Breast epithelium (tissue), 4 donors: ENCODE results near the gene EGFL7. TPM values are rescaled to one million over a fixed set of nuclear protein-coding genes. Genes with fewer than 3 reads are reported as not detected.

Experiments used
- DNase-seq, 2 donors: peaks; one replicate each; pipeline ENCODE4 v3.0.0-alpha.2; 2019; ENCODE audit warnings: low spot score in 2 of 2
- H3K27ac ChIP-seq, 2 donors: fragments of 200-600 bp; sonication (generic) in 1 of 2; one replicate each; pipeline ENCODE4 v1.5.1; 2016 to 2019; ENCODE audit warnings: mild to moderate bottlenecking in 1 of 2
- H3K27me3 ChIP-seq, 2 donors: fragments of 200-600 bp; sonication (generic) in 1 of 2; one replicate each; pipeline versions ENCODE4 v1.5.1 to v1.6.0; 2017 to 2019; ENCODE audit warnings: control low read depth in 1 of 2, mild to moderate bottlenecking in 1 of 2
- H3K36me3 ChIP-seq: fragments of 200-600 bp; one replicate; pipeline ENCODE4 v1.5.1; 2019
- H3K4me1 ChIP-seq, 2 donors: fragments of 200-600 bp; sonication (generic); one replicate each; pipeline ENCODE4 v1.5.1; 2016 to 2019; ENCODE audit warnings: control low read depth in 1 of 2
- H3K4me3 ChIP-seq, 3 donors: fragments of 200-600 bp; sonication (generic); 1 replicate in 2 of 3; 2 replicates in 1 of 3; pipeline ENCODE4 v1.5.1; 2016 to 2019; ENCODE audit warnings: mild to moderate bottlenecking in 3 of 3, moderate library complexity in 2 of 3
- H3K9me3 ChIP-seq, 2 donors: fragments of 200-600 bp; sonication (generic) in 1 of 2; one replicate each; pipeline ENCODE4 v1.5.1; 2016 to 2019; ENCODE audit warnings: control low read depth in 1 of 2
- CTCF ChIP-seq, 3 donors: fragments of 450-650 bp; IDR thresholded peaks; one replicate each; pipeline ENCODE4 v1.5.1; 2016 to 2017; ENCODE audit warnings: antibody characterized with exemption in 3 of 3, mild to moderate bottlenecking in 3 of 3, moderate library complexity in 3 of 3
- POLR2A ChIP-seq: fragments of 450-650 bp; IDR thresholded peaks from one replicate; pipeline ENCODE4 v1.6.1; 2016; ENCODE audit warnings: antibody characterized with exemption, mild to moderate bottlenecking, moderate library complexity
- POLR2AphosphoS5 ChIP-seq, 3 donors: sonication (generic); formaldehyde crosslinking; IDR thresholded peaks; one replicate each; pipeline ENCODE4 v1.6.1; 2017; ENCODE audit warnings: antibody characterized with exemption in 3 of 3
- intact Hi-C: fragments of 100-400 bp; cut with DNase I; formaldehyde crosslinking; loops from one replicate; pipeline ENCODE4 v1.15.1; 2023; ENCODE audit warnings: low total_unique reads
- total RNA-seq, 3 donors: library from RNA; depleted of rRNA; stranded (reverse); fragments of >200 nt; gene quantifications; one replicate each; pipeline ENCODE4 v1.1.0, GENCODE V29; 2016

EGFL7 gene
- total RNA-seq, 3 donors from 2014 or later, result 48.9 to 138 (median 53.4) TPM

GRCh38 chr9:136667214-136667939 lies 4.7 kb downstream of the EGFL7 start:
- Histone ChIP-seq H3K27me3 (peaks cover 3 to 57% of the 10 kb centered on the region in 2 donors), H3K36me3 (no peaks in the 10 kb centered on the region), H3K4me3 (peak overlapping the region; percentile 42 to 69 (median 47)), H3K27ac (no peak overlapping the region), H3K4me1 (peaks cover 0 to 4% of the 10 kb centered on the region in 2 donors), H3K9me3 (no peaks in the 10 kb centered on the region)
- TF ChIP-seq POLR2AphosphoS5 (IDR thresholded peaks at IDR 0.05), result no peak
- no peak for TF ChIP-seq CTCF (IDR thresholded peaks at IDR 0.05)
- no peak for TF ChIP-seq POLR2A
- intact Hi-C loops, result no loop called here
- no peak for DNase-seq

- no peak for DNase-seq
- peaks cover 0 to 4% of the 10 kb centered on the region in 2 donors for H3K4me1 ChIP-seq
- no peaks in the 10 kb centered on the region for H3K9me3 ChIP-seq
- peaks cover 3 to 52% of the 10 kb centered on the region in 2 donors for H3K27me3 ChIP-seq
- no peak overlapping the region for H3K27ac ChIP-seq
- intact Hi-C loops, result no loop called here
- TF ChIP-seq POLR2A (no peak), POLR2AphosphoS5 (IDR thresholded peaks at IDR 0.05) (no peak), CTCF (IDR thresholded peaks at IDR 0.05) (no peak)
- H3K36me3 ChIP-seq, result no peaks in the 10 kb centered on the region
- peak overlapping the region; percentile 42 to 69 (median 47) for H3K4me3 ChIP-seq
Measured at GRCh38 chr9:136667940-136668760, 5.4 kb downstream of the EGFL7 start.

- H3K4me1 ChIP-seq, result peaks cover 0 to 4% of the 10 kb centered on the region in 2 donors
- peak overlapping the region in 2 of 3 donors; percentile 42 to 69 for H3K4me3 ChIP-seq
- TF ChIP-seq POLR2AphosphoS5 (IDR thresholded peaks at IDR 0.05), result no peak
- TF ChIP-seq CTCF (IDR thresholded peaks at IDR 0.05), result no peak
- TF ChIP-seq POLR2A, result no peak
- H3K27ac ChIP-seq, result no peak overlapping the region
- H3K36me3 ChIP-seq, result no peaks in the 10 kb centered on the region
- H3K27me3 ChIP-seq, result peaks cover 3 to 45% of the 10 kb centered on the region in 2 donors
- H3K9me3 ChIP-seq, result no peaks in the 10 kb centered on the region
- DNase-seq, result no peak
- intact Hi-C loops, result loop anchor here (1.0 kb wide), 1 partner anchor 24 kb away; no protein-coding TSS in a partner anchor
Measured at GRCh38 chr9:136668983-136669790, 6.5 kb downstream of the EGFL7 start.

GRCh38 chr9:136669791-136670464 lies 7.2 kb downstream of the EGFL7 start:
- Histone ChIP-seq H3K27ac (no peak overlapping the region), H3K4me1 (peaks cover 0 to 4% of the 10 kb centered on the region in 2 donors), H3K27me3 (peaks cover 3 to 39% of the 10 kb centered on the region in 2 donors), H3K4me3 (peak overlapping the region; percentile 3 to 69 (median 42)), H3K9me3 (no peaks in the 10 kb centered on the region), H3K36me3 (no peaks in the 10 kb centered on the region)
- TF ChIP-seq POLR2AphosphoS5 (IDR thresholded peaks at IDR 0.05) (no peak), POLR2A (no peak), CTCF (IDR thresholded peaks at IDR 0.05) (no peak)
- no peak for DNase-seq
- intact Hi-C loops, result loop anchor here (1.0 kb wide), 1 partner anchor 23 kb away; no protein-coding TSS in a partner anchor
